HPDE6-E6E7 (cell line): ENCODE measurements around the gene COPS9.

Source experiments
- DNase-seq: peaks from one replicate; pipeline ENCODE4 v3.0.0; 2011; ENCODE audit warnings: missing footprints; ENCODE audit errors: extremely low spot score

COPS9 gene

DNA sequence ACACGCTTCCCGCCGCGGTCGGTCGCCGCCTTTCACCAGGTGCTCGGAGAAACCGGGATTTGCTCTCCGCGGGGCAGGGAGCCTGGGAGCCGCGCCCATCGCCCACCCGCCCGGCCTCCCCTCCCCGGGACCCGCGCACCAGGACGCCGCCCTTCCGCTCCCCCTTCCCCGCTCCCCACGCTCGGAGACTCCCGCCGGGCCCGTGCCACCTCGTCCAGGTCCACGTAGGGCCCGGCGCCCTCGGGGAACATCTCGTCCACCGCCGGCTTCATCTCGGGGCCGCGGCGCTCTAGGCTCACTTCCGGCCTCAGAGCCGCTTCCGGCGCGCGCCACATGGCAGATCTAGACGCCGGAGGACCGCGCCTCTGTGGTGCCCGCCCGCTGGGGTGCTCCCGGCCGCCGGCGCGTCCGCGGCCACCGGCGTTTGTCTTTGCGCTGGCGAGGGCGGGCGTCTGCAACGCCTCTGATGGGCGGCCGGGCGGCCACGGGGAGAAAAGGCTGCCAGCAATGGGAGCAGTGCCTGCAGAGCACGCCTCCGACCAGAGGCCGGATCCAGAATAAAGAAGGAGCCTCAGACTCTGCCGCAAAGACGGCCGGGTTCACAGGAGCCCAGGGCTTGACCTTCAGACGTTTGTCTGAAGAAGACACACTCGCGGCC lies at the start of gene COPS9:
TSS of gene COPS9 (minus strand) at position 293 of the 658 bp plus-strand sequence. CDS start at position 272, 21 bp downstream.
- DNase-seq, result peak; percentile 88

DNA sequence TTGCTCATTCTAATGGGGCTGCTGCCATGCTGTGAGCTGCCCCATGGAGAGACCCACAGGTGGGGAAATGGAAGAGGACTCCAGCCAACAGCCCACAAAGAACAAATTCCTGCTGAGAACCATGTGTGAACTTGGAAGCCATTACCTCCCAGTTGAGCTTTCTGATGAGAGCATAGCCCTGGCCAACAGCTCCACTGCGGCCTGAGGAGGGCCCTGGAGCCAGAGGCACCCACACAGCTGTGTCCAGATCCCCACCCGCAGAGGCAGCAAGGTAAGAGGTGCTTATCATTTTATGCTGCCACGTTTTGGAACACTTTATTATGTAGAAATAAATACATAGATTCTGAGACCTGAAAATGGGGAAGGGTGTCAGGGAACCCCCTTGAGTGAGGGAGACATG lies 48.6 kb upstream of the COPS9 start:
- DNase-seq, result no peak

DNA sequence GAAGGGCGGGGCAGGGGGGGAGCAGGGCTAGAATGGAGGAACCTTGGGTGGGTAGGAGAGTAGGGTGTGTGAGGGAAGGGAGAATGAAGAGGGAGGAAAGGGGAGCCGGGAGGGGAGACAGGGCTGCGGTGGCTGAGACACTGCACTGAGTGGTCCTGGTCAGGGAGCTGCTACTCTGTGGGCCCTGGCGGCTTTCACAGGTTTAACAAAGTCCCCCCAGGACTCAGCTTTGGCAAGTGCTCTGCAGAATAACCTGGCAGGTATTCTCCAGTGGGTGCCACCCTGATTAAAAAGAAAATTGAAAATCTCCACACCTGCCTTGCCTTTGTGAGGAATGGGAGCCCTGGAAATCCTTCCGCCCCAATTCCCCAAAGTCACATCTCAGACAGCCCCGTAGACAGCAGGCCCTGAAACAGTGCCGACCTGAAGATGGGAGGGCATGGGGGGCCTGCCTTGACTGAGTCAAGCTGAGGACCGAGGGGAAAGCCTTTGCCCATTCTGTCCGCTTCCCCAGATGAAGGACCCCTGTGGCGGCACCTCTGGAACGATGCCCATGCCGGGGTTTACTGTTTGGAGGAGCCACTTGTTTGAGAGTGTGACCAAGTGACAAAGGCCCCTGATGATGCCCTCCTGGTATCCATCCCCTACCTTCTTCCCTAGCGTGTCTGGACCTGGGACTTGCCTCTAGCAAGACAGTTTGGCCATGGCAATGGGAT lies 47.9 kb upstream of the COPS9 start:
- no peak for DNase-seq

DNA sequence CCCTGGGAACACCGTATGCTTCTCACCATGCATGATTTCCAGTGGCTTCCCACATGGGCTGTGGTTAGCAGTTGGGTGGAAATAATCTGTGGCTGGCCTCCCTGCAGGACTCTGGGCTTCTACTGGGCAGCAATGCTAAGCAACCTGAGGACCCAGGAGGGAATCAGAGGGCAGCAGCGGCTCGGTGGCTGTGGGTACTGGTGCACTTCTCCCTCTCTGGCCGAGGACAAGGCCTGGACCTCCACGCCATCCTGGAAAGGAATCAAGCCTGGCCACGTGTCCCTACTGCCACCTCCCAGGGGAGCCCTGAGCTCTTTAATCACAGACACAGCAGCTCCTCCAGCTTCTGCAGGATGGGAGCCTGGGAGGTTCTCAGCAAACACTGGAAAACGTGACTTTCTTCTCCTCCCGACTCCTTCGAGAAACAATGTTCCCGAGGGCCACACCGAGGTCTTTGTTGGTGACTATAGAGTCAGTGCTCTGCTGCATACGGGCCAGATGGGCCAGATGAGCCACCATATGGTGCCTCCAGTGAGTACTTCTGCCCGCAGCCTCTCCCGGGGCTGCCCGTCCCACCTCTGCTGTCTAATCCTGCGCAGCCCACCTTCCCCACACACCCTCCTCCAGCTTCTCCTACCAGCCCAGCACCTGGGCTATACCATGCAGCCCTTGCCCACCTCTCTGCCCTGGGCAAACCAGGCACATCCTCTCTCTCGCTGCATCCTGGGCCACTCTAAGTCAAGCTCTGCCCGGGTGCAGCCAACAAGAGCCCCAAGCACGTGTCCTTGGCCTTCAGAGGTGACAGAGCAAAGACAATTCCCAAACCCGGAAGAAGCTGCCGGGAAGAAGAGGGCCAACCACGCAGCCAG lies 47.1 kb upstream of the COPS9 start:
- no peak for DNase-seq

DNA sequence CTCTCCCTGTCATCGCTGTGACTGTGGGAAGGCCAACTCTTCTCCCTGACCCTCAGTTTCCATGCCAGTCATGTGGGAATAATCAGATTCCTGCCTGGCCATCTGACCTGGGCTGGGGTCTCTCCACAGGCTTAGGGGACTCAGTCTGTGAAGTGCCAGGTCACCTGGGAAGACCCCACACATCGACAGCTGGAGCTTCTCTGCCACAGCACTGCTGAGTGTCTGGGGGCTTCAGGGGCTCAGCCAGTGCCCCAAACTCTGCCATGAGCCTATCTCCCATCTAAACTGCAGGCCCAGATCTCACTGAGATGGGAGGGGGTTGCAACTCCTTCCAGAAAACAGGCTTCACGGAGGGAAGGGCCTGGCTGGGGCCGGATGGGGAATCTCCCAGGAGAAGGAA lies 46.4 kb upstream of the COPS9 start:
- DNase-seq, result no peak

DNA sequence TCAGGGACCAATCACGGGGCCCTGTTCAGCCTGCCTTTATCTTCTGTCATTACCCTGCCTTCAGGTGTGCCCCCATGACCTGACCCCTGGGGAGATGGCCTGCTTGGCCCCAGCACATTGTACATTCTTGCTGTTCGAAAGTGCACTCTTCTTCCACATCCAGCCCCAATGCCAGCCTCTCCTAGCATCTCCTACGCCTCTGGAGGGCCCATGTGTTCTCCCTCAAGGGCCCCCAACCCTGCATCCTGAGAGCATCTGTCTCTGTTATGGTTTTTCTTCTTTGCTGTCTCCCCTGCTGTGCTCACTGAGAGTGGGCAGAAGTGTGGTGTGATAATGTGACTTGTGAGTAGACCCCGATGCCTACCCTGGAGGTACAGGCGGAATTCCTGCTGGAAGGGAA lies 45.9 kb upstream of the COPS9 start:
- no peak for DNase-seq

DNA sequence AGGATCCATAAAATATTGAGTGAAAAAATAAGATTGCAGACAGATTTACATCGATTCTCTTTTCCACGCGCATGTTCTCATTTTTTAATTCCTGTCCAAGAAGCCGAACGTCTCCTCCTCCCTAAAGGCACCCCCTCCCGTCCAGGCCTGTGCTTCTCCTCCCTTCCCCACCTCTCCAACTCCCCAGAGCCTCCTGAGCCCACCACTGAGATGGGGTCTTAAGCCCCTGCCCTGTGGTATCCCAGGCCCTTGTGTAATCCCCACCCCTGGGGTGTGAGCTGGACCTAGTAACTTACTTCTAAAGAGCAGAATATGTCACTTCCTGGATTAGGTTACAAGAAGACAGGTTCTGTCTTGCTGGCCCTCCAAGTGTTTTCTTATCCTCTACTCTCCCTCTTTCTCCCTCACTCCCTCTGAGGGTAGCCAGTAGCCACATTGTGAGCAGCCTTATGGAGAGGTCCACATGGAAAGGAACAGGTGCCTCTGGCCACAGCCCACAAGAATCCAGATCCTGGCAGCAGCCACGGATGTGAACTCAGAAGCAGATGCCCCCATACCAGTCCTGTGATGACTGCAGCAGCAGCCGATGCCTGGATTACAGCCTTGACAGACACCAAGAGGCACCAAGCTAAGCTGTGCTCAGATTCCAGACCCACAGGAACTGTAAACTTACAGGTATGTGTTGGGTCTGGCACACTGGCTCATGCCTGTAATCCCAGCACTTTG lies 44.0 kb upstream of the COPS9 start:
- peak; percentile 52 for DNase-seq

DNA sequence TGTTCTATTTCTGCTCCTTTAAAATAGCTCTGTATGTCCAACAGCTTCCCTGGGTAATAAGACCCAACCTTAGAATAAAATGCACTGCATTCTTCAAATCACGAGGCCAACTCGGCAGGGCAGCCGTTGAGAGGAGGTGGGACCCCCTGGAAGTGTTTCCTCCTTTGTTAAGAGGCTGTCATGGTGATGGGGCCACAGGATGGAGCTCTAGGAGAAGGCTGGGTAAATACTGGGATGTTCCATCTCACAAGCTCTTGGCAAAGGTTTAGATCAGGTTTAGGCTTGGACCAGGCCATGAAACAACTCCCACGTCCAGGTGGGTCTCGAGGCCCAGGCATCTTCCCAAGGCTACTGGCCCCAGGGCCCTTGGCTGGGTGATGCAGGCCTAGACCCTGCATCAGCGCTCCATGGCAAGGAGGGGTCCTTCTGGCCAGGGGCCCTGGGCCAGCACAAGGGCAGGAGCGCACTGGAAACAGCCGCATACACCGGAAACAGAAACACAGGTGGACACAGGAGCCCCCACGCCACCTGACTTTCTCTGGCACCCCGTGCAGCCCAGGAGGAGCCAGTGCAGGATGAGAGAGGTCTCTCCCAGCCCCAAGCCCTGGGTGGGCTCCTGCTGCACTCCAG lies 43.2 kb upstream of the COPS9 start:
- no peak for DNase-seq

DNA sequence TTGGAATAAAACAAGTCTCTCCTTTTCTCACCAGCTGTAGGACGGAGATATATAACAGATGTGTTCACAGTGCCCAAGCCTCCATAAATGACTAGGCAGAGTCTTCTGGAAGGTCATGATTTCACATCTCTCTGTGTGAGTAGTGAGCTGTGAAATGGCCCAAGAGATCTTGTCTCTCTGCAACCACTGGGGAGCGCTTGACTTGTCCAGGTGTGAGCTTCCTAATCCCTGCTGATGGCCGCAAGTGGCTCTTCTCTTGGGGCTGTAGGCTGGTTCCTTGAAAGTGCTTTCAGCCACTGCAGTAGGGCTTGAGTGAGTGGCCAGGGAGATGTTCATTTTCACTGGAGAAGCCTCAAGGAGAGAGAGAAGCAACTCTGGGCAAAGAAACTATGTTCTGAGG lies 42.5 kb upstream of the COPS9 start:
- DNase-seq, result no peak

DNA sequence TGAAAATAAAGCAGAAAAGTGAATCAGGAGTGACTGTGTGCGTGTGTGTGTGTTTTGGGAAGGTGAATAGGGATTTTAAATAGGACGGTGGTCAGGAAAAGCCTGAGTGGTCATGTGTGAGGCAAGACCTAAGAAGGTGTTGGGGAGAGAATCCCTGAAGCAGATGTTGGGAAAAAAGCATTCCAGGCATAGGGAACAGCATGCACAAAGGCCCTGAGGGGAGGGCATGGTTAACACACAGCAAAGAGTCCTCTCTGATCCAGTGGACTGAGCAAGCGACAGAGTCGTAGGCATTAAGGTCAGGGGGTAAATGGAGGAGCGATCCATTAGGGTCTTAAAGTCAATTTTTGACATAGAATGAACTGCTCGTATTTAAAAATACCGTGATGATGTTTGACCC lies 38.4 kb upstream of the COPS9 start:
- no peak for DNase-seq

DNA sequence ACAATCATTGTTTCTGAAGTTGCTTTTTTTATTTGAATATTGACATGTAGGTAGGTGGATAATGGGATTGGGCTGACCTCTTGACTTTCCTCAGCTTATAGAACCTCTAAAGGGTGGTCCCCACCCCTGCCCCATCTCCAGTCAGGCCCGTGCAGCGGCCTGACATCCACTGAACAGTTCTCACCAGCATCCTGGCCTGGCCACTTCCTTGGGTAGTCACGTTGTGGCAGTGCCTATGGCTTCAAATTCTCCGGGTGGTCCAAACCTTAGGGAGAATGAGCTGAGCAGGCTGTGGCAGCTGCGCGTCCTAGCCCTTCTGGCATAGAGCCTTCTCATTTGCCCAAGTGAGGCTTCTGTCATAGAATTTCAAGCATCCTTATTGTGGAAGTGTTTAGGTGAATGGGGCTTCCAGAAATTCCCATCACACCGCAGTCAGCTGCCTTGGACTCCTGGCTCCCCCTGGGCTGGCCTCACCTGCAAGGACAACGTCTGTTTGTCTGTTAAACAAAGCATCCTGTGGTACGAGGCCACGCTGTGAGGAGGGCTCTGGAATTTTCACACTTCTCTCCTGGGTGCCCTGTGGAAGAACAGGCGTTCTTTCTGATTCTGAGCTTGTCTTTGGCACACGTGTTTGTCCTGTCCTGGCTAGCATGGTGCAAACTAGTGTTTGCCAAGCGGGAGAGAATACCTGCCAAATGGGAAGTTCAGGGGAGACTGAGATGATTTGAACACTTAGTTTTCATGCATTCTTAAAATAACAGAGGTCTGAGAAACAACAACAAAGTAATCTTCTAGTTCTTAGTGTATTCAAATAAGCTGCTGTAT lies 36.2 kb upstream of the COPS9 start:
- no peak for DNase-seq

DNA sequence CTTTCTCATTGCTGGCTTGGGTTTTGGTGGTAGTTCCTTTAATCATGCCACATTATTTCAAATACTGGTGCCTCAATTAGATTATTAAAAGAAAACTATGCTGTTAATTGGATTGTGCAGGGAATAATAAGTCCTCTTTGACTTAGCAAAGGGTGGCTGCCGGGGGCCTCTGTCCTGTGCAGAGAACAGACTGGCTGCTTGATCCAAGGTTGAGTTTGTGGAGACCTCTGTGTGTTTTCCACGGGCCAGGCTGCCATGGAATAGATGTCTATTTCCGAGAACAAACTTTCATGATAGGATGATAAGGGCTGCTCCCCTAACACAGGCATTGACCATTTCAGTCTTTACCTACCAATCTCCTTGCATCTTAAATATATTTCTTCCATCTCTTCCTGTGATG lies 34.8 kb upstream of the COPS9 start:
- no peak for DNase-seq

DNA sequence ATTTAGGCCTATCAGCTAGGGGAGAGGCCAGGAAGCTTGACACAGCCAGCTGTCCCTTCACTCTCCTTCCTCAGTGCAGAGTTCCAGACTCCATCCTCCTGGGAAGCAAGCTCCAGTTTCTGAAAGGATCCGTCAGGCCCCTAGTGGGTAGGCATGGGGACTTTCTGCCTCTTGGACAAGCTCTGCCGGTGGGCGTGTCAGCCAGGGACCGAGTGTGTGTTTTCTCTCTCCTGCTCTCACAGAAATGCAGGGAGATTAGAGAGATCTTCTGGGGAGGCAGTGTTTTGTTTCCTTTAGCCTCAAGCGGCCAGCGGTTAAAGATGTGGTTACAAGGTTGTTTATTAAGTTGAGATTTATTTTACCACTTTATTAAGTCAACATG lies 34.2 kb upstream of the COPS9 start:
- DNase-seq, result no peak

DNA sequence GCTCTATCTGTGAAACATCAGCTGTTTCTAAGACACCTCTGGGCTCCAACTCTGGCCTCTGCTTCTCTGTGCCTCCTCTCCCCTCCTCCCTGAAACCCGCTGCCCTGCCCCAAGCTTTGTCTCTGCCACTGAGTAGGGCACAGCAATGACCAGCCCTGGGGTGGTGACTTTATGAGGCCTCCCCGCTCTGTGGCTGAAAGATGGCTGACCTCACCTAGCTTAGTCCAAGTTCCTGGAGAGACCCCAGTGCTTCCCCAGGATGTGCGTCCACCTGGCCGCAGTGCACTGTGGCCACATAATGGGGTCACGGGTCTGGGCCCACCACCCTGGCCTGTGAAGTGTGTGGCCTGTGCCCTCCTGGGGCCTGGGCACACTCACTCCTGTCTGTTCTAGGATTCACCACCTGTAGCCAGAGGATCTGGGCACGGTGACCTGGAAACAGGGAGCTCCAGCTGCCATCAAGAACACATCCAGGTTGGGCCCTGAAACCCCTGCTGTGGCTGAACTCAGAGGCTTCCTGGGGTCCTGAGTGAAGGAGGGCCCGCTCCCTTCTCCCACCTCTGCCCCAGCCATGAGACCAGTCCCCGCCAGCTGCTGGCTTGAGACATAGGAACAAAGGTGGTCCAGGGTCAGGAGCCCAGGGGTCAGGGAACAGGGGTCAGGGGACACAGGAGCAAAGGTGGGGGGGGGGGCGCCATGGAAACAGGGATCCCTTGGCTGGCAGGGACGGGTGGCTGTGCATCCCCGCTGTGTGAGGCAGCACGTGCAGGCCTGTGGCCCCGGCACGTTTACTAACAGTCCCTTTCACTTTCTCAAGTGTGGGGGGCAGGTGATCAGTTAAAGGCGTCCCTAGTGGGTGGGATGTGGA lies 33.6 kb upstream of the COPS9 start:
- DNase-seq, result no peak

DNA sequence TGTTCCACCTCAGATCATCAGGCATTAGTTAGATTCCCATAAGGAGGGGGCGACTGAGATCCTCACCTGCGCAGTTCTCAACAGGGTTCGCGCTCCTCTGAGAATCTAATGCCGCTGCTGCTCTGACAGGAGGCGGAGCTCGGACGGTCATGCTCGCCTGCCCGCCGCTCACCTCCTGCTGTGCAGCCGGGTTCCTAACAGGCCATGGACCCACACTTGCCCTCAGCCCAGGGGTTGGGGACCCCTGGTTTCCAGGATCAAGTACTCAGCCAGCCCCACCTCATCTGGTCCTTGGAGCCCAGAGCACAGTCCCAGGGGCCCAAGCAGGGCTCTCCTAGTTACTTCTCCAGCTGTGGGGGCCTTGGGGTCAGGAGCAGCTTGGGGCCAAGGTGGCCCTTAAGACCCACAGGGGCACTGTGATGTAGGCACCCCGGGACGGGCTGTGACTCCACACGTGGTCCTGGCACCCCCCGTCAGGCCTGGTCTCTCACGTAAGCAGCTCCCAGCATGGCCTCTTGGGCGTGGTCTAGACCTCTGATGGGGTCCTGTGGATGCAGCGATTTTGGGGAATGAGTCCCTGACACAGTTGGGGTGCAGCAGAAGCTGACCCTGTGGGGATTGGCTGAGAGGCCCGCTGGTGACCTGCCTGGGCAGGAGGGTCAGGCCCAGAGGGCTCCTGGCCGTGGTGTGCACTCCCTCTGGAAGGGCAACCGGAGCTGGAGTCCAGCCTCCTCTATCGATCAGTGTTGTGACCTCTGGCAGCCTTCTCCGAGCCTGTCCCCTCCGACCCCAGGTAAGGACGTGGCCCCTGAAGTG lies 32.6 kb upstream of the COPS9 start:
- DNase-seq, result no peak

DNA sequence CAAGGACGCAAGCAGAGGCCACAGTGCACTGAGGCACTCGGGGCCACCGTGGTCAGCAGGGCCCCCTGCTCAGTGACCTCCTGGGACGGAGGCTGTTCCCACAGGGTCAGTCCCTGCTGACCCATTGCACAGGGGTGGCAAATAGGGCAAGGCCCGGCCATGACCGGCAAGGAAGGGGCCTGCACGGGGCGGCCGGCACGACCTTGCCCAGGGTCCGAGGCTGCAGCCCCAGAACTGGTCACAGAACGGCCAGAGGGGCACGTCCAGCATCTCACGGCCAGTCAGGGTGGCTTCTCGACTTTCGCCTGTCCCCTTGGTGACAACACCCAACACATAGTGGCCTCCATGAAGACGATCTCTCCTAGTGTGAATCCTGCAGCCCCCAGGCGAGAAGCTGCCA lies 31.9 kb upstream of the COPS9 start:
- DNase-seq, result no peak

DNA sequence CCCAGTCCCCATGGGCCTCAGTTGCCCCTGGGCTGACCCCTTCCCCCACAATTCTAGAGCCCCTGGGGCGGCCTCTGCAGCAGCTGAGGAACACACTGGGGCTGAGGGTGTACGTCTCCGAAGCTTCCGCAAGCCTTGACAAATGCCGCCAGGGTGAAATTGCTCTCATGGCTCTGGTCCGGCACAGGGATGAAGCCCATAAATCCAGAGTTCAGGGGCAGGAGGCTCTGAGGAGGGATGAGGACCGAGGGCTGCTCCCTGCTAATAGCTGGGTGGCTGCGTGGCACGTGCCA lies 31.4 kb upstream of the COPS9 start:
- no peak for DNase-seq

DNA sequence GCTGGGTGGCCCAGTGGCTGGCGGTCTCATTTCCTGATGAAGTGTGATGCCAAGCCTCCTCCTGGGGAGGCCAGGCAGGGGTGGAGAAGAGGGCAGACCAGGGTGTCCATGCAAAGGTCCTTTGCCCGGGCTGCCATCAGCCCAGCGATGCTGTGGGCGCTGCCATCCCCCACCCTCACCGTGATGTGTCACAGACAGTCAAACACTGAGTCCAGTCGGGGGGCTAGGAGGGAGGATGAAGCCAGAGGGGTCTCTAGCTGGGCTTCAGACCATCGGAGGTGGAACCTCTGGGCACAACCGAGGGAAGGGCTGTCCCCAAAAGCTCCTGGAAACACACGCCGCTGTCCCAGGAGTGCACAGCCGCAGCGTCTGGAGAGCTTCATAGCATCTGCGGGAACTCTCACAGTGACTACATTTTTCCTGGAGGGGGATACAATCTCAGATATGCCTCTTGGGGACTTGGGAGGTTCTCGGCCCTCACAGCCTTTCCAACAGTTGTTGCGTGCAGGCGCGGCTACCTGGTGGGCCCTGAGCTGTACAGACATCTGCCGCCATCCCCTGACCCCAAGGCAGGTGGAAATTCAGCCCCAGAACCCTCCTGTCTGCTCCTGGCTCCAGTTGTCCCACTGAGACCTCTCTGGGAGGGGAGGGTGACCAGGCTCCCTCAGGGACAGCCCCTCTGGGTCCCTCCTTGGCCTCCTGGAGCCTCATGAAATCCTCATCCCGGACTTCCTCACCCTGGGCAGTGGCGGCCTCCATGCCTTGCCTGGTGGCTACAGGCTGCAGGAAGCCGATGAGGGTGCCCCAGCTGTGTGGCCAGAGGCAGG lies 30.9 kb upstream of the COPS9 start:
- no peak for DNase-seq
